HG03442 (cell line): ENCODE measurements around the gene DDX42.

ENCODE experiments used
- ATAC-seq: cut with Tn5 transposase; IDR thresholded peaks from one replicate; pipeline ENCODE4 v1.9.1; 2021; ENCODE audit warnings: mild to moderate bottlenecking, moderate library complexity; ENCODE audit not compliant: unreplicated experiment

DDX42 gene

DNA sequence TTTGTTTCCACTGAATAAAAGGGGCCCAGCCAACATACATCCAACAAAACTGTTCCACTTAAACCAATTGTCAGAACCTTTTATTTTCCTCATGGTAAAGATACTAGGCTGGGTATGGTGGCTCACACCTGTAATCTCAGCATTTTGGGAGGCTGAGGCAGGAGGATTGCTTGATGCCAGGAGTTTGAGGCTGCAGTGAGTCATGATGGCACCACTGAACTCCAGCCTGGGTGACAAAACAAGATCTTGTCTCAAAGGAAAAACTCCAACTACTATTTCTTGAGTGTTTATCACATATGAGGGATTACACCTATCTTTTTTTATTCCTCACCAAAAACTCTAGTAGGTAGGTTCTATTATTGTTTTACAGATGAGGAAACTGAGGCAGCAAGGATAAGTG lies 48.6 kb downstream of the DDX42 start:
- no peak for ATAC-seq

DNA sequence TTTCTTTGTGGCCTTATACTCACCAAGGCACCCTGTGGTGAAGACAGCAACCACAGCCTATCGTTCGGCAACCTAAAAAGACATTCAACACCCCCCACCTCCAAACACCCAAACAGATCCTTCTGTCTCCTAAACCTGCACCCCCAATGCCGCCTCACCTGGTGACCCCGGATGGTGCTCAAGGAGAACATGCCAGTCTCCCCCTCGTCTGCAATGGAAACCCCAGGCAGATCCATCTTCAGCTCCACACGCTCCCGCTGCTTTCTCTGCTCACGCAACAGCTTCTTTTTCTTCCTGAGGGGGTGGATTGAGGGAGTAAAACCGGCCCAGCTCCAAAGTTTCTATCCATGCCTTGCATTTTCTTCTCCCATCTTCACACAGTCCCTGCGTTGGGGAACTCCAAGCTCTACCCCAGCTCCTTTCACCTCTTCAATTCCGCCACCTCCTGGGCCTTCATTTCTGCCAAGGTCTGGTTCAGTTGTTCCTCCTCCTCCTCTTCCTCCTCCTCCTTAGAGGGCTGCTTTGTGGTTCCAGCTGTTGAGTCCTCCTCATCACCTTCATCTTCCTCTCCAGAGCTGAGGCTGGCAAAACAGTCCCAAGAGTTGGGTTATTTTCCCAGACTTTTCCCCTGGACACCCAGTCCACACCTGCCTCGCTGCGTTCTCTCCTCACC lies 49.8 kb downstream of the DDX42 start:
- ATAC-seq = no peak

DNA sequence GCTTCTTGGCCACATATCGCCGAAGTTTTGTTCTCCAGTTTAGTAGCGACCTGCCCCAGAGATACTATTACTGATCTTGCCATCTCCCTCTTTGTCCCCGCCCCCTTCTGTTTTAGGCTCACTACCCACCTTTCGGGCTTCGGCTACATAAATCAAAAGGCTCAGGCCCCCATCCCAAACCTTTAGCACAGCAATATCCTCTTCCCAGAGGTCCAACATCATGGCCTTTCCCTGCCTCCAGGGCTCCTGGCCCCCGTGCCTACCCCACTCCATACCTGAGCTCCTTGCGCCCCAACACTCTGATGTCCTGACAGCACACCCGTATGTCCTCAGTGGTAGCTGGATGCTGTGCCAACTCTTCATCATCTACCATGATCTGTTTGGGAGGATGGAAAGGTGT lies 50.4 kb downstream of the DDX42 start:
- ATAC-seq = no peak

DNA sequence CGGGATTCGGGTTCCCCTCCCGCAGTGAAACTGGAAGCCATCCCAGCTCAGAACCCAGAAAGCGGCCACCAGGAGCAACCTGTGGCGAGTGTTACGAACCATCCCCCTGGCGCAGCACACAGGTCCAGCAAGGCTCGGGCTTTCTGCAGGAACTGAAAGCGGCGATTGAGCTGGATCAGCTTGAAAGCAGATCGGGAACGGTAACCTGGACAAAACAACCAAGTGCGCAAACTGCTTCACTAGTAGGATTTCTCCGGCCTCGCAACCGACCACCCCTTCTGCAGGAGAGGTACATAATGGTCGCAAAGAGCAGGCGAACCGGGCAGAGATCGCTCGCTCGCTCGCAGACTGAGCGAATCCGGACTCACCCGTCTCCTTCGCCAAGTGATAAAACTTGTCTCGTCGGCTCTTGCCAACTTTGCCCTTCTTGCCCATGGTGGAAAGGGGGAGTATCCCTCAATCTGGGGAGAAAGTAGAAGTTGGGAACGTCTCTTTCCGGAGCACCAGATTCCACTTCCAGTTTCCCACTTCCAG lies 52.6 kb downstream of the DDX42 start:
- no peak for ATAC-seq

DNA sequence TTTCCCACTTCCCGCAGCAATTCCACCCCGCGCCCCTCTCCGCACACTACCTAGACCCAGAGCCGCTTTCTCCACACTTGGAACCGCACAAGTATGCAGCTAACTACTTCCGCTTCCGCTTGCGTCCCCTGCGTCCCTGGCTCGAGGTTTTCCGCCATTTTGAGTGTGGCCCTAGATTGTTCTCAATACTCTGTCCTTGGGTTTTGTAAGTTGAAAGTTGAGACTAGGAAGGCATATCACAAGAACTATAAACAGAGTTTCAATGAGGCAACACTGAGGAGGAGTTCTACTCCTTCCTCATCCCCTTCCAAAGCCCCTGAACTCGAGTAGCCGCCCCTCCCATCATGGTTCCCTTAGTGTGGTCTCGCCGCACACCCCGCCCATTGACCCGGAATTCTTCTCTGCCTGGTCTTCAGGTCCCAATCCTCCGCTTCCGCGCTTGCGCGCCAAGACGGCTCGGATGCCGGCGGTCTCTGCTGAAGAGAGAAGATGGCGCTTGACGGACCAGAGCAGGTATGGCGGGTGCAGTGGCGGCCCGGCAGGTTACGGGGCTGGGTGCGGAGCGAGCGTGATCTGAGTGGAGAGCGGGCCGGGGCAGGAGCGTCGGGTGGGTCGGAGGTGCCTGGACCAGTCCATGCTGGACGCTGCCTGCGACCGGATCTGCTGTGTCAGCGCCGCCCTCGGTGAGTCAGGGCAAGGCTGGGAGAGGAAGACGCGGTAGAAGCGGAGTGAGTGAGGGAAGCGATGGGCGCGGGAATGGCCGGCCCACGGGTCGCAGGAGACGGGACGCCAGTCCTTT lies 53.2 kb downstream of the DDX42 start, which contains the start of the genes FTSJ3 and PSMC5:
Gene FTSJ3, minus strand, starts transcription at position 662 of the 799 bp plus-strand sequence. CDS start 761 bp downstream, outside the sequence.
Gene PSMC5, plus strand, starts transcription at position 430 of the 799 bp plus-strand sequence. Its CDS starts 60 bp downstream, at position 490.
- peak; percentile 85 for ATAC-seq

DNA sequence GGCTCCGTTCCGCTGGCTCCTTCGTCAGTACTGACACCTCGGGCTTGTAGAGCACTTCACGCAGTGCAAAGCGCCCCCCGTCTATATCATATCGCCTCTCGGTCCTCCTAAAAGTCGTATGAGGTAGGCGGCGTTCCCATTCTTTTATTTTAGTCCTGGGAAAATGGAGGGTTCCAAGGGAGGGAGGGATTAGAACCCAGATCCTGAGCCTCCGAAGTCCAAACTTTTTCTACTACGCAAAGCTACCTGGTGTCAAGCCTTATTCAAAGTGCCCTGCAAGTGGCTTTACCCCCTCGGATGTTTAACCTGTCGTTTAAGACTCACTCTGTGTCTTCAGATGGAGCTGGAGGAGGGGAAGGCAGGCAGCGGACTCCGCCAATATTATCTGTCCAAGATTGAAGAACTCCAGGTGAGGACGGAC lies 53.8 kb downstream of the DDX42 start:
- ATAC-seq = no peak

DNA sequence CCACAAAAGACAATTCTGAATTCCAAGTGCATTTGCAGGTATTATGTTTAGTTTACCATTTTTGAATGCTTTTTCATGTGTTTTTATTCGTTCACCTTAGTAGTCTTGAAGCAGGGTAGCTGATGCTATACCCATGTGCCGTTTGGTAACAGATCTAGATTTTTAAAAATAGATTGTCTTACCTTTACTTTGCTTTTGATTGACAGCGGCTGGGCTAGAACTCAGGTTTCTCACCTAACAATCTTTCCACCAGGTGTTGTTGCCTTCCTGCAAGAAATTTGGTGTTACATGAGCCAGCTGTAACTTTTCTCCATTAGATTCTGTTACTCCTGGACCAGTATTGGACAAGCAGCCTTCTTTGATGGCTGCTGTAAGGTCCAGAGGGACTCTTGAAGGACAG lies 55.0 kb downstream of the DDX42 start:
- ATAC-seq = no peak

DNA sequence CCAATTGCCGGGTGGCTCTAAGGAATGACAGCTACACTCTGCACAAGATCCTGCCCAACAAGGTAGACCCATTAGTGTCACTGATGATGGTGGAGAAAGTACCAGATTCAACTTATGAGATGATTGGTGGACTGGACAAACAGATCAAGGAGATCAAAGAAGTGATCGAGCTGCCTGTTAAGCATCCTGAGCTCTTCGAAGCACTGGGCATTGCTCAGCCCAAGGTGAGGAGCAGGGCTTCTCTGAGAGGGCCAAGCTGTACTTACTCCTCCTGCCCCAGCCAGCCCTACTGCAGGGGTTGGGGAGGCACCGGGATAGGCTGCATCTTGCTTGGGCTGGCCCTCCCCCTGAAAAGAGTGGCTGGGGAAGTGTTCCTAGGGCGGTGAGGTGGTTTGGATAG lies 56.3 kb downstream of the DDX42 start:
- no peak for ATAC-seq

DNA sequence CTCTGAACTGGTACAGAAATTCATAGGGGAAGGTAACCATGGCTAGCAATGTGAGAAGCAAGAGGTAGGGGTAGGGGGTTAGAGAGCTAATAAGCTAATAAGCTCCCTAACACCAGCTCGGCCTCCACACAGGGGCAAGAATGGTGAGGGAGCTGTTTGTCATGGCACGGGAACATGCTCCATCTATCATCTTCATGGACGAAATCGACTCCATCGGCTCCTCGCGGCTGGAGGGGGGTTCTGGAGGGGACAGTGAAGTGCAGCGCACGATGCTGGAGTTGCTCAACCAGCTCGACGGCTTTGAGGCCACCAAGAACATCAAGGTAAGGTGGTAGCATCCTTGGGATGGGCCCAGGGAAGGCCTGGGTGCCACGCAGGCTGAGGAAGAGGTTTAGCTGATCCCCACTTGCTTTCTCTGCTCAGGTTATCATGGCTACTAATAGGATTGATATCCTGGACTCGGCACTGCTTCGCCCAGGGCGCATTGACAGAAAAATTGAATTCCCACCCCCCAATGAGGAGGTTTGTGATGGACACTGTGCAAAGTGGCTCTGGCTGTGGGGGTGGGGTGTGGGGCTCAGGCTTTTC lies 57.0 kb downstream of the DDX42 start:
- ATAC-seq = no peak

DNA sequence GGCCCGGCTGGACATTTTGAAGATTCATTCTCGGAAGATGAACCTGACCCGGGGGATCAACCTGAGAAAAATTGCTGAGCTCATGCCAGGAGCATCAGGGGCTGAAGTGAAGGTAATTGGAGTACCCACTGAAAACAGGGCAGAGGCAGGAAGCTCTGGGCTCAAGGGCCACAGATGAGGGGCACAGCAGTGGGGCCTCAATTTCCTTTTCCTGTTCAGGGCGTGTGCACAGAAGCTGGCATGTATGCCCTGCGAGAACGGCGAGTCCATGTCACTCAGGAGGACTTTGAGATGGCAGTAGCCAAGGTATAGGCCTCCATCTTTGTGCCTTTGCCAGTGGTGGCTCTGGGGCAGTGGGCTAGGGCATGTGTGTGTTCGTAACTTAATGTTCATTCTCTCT lies 57.5 kb downstream of the DDX42 start:
- ATAC-seq = no peak

DNA sequence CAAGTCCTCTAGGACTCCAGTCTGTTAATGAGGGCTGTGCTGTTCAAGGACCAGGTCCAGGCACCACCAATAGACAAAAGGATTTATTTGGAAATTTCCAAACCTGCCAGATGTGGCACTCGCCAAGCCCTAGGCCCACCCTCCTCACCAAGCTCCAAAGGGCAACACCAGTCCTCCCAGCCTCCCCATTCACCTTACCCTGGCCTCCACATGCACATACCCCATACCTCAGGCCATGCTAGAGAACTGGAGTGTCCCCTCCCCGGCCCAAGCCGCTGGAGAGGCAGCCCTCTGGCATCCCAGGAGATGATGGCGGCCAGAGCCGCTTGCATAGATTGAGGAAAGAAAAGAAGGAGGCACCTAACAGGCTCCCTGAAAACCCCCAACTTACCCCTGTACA lies 58.0 kb downstream of the DDX42 start:
- ATAC-seq = no peak

DNA sequence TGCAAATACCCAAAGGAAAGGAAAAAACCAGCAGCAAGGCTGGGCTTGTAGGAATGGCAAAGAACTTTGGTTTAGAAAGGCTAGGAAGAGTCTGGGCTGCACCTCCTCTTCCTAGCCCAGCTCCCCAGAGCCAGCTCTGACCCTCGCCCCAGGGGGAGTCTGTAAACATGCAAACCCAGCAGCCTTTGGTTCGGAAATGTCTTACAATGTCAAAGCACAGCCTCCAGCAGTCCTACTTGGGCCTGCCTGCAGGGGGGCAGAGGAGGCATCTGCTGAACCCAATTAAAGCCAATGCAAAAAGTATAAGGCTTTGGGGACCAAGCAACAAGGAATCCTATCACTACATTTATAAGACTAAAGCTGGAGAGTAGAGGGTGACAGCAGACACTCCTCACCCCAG lies 58.5 kb downstream of the DDX42 start:
- ATAC-seq = no peak

DNA sequence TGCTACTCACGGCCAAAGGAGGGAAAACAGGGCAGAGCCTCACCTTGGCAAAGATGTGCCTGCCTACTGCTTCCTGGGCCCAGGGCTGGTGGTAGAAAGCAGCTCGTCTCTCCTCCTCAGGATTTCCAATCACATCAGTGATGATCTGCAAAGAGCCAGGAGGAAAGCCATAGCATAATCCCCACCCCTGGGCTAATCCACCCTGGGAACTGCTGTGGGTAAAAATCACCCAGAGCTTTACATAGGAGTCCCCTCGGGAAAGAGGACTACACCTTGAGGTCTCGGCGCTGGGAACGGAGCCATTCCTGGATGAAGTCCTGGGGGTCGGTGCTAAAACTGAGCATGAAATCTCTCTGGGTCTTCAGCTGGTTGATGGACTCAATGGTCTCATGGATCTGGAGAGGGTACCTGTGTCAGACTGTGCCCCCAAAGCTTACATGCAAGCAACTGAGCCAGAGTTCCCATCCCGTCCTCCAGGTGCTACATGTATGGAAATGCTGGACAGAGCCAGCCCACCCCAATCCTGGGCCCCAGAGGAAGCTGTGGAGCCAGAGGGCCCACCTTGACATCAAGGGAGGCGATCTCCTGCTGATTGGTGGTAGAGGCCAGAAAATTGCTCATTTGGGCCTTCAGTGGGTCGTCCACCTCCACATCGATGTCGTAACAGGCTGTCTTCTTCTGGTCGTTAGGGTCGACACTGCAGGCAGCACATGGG lies 59.2 kb downstream of the DDX42 start:
- no peak for ATAC-seq

DNA sequence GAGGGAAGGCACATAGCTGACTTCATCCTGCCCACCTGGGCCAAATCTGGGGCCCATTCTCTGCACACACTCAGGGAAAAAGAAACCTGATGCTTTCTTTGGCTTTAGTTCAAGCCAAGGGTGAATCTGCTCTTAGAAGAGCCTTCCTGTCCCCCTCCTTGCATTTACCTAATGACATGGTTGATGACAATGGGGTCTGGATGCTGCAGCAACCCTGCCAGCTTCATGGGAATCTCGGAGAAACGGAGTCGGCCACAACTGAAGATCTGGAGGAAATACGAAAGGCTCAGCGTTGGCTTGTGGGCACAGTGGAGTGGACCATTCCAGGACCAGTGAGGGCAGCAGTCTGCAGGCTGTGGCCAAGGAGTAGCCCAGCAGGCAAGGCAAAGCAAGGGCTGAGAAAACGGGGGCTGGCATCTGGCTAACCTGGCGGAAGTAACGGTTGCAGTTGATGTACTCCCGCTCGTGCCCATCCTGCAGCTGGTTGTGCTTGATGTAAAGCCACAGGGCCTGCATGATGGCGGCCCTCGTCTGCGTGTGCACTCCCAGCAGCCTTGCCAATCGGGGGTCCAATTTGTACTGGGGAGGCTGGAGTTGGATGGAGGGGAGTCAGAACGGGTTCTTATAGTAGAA lies 59.9 kb downstream of the DDX42 start:
- no peak for ATAC-seq

DNA sequence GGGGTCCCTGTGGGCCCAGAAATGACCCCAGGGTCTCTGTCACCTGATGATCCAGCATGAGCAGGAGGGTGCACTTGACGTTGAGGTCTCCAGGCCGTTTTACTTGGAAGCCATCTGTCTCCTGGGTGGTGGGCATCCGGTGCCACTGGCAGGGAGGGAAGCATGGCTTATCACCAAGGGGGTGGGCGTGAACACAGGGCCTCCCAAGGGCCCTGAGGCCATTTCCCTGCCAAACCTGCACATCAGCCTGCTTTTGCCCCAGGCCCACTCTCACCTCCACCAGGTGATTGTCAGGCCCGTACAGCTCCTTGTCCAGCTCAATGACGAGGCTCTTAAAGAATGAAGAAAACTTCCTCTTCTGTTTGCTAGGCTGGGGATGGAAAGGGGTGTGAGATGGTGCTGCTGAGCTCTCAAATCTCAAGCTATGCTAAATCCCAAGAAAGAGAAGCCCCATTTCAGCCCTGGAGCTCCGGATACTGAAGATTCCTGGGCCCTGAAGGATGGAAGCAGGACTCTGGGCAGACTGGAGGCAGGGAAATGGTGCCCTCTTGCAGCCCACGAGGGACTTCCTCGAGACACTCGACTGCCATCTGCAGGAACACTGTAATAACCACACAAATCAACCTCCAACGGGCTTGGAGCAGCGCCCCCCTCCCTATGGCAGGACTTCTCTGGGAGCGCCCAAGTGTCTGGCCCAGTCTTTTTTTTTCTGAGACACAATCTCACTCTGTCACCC lies 60.6 kb downstream of the DDX42 start:
- ATAC-seq = peak; percentile 65

DNA sequence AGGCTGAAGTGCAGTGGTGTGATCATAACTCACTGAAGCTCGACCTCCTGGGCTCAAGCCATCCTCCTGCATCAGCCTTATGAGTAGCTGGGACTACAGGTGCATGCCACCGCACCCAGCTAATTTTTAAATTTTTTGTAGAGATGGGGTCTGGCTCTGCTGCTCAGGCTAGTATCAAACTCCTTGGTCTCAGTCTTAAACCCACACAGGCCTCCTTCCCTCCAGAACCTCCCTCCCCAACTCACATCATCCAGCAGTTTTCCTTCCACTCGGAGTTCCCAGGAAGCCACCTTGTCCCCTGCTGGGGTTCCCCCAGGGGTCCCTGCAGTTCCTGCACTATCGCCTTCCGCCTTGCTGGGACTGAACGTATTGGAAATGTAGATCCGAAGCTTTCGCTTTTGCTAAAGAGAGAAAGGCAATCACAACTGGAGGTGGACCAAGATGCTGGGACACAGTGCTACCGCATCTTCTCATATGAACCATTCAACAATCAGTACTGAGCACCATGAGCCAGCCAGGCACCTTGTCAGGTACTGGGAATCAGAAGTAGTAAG lies 61.3 kb downstream of the DDX42 start:
- ATAC-seq = no peak

DNA sequence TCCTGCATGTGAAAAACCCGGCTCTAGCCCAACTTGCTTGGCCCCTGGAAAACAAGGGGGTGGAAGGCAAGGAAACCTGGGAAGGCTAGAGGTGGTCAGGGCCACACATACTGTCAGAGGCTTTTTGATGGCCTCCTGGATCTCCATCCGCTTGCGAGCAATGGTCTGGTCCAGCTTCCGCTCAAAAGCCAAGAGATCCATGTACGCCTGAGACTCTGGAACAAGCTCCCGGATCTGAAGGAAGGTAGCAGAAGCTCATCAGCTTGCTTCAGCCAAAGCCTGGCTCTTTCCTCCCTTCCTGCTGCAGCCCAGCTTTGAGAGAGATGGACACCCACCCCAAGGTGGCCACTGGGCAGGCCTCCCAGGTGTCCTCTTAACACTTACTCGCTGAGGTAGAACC lies 62.8 kb downstream of the DDX42 start:
- no peak for ATAC-seq

DNA sequence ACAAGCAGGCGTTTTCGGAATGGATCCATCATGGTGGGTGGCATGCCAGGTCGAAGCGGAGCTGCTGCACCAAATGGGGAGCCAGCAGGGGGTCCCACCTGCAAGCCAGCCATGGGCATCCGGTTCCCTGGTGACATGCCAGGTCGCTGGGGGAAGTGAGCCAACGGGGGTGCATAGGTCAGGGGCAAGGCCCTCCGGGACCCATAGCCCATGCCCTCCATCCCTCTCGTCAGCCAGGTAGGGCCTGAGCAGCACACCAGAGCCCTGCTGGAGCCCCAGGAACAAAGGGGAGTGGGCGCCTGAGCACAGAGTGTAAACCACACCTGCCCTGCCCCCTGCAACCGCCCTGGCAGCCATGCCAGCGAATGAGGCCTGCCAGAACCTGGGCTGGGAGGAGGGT lies 63.5 kb downstream of the DDX42 start:
- no peak for ATAC-seq

DNA sequence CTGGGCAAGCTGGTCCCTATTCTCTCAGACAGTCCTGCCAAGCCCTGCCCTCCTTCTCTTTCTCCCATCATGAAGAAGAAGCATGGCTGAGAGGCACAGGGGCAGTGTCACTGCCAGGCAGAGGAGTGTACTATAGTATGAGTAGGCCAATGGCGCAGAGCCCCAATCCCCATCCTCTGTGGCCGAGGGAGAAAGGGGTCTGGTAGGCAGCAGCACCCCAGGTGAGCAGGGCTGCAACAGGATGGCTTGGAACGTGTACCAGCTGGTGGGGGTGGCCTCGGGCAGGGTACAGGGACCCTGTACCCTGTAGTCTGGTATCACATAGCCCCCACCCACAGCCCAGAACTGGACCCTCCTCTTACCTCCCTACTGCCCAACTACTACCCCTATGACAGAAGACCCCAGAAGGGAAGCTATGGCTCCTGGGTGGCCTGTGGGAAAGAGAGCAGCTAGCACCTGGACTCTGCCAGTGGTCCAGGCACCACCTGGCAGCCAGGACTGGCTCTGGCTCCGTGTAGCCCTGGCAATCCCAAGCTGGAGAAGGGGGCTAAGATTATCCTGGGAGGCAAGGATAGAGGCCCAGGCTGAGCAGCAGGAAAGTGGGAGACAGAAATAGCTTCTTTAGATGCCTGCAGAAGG lies 64.1 kb downstream of the DDX42 start:
- ATAC-seq = no peak
